Measurements from ENCODE around the gene TCEAL3.
"Not testable (repeated sequence)": the region's sequence is repeated elsewhere in the genome, so short reads cannot be mapped to it uniquely, and the experiment has no call there.

Gene TCEAL3, protein sequence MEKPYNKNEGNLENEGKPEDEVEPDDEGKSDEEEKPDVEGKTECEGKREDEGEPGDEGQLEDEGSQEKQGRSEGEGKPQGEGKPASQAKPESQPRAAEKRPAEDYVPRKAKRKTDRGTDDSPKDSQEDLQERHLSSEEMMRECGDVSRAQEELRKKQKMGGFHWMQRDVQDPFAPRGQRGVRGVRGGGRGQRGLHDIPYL

DNA sequence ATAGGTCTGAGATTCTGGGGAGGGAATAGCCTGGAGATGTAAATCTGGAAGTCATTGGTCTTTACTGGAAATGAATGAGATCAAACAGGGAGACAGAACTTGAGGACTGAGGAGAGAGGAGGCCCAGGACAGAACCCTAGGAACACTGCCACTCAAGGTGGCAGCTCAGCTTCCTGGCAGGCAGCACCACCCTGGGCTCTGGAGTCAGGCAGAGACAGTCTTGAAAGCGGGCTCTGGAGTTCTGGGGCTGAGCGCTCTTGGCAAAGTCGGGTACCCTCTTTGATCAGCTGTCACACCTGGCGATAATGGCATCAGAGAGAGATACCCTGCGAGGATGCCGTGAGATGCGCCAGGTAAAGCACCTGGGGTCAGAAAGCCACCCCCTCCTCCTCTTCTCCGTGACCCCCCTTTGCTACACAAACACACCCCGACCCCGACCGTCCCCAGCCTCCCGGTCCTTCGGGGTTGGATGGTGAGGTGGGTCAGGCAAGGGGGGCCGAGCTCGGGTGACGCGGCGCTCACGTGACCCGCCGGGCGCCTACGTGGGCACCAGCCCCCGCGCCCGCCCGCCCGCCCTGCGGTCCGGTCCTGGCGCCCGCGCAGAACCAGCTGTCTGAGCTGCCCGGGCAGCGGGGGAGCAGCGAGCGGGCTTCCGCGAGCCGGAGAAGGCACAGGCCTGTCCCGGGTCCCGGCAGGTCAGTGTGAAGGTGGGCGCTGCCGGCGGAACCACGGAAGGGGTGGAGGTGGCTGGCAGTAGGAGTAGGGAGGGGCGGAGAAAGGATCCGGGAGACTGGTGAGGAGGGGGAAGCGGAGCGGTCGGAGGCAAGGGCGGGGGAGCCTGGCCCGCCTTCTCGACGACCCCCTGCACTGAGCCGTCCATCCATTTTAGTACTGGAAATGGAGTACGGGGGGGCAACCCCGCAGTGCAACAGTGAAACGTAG, at the start of gene TCEAL3:
TCEAL3 (plus strand) TSS at position 600 of the 942 bp plus-strand sequence. CDS start 1,102 bp downstream, outside the sequence.
- Mint-ChIP-seq H3K27me3 (peaks cover 4% of the 10 kb centered on the region), H3K36me3 (ENCODE audit: low read depth) (peaks cover 9% of the 10 kb centered on the region), H3K9me3 (no peaks in the 10 kb centered on the region), H3K27ac (peak within 1 kb of the TSS; percentile 84), H3K4me1 (ENCODE audit: low read depth) (peaks cover 17% of the 10 kb centered on the region), H3K4me3 (peak within 1 kb of the TSS; percentile 83)
- intact Hi-C loops (cut with micrococcal nuclease): loop anchor here (5.0 kb wide), 1 partner anchor 80 kb away; the partner anchor contains the start of gene MORF4L2

DNA sequence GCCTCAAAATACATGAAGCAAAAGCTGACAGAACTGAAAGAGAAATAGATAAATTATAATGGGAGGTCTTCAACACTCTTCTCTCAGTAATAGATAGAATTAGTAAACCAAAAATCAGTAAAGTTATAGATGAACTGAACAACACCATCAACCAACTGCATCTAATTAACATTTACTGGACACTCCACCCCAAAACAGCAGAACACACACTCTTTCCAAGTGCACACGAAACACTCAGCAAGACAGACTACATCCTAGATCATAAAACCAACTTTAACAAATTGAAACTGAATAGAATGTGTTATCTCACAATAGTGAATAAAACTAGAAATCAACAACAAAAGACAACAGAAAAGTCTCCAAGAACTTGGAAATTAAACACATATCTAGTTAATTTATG, 47.5 kb upstream of the TCEAL3 start:
- no peak overlapping the region for H3K27ac Mint-ChIP-seq
- no peaks in the 10 kb centered on the region for H3K4me1 Mint-ChIP-seq (ENCODE audit: low read depth)
- H3K27me3 Mint-ChIP-seq: no peaks in the 10 kb centered on the region
- H3K36me3 Mint-ChIP-seq (ENCODE audit: low read depth): no peaks in the 10 kb centered on the region
- H3K4me3 Mint-ChIP-seq: no peak overlapping the region
- intact Hi-C loops (cut with micrococcal nuclease): no loop called here
- H3K9me3 Mint-ChIP-seq: no peaks in the 10 kb centered on the region

DNA sequence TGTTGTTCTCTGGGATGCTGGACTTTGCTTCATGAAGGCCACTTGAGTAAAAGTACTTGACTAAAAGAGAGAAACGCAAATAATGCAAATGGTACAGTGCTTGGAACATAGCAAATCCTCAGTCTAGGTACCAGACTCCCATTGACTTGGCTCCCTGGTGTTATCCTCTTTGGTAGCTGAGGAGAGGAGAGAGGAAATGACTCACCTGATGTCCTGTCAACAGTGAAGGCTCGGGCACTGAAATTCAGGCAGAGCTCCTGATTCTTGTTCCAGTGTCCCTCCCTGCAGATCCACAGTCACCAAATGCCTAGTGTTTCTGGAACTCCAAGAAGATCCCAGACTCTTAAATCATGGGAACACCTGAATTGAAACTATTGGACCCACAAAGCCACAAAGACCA, 45.0 kb upstream of the TCEAL3 start:
- no peak overlapping the region for H3K4me3 Mint-ChIP-seq
- intact Hi-C loops (cut with micrococcal nuclease): no loop called here
- H3K27ac Mint-ChIP-seq: no peak overlapping the region
- H3K36me3 Mint-ChIP-seq (ENCODE audit: low read depth): no peaks in the 10 kb centered on the region
- no peaks in the 10 kb centered on the region for H3K9me3 Mint-ChIP-seq
- H3K27me3 Mint-ChIP-seq: no peaks in the 10 kb centered on the region
- no peaks in the 10 kb centered on the region for H3K4me1 Mint-ChIP-seq (ENCODE audit: low read depth)

DNA sequence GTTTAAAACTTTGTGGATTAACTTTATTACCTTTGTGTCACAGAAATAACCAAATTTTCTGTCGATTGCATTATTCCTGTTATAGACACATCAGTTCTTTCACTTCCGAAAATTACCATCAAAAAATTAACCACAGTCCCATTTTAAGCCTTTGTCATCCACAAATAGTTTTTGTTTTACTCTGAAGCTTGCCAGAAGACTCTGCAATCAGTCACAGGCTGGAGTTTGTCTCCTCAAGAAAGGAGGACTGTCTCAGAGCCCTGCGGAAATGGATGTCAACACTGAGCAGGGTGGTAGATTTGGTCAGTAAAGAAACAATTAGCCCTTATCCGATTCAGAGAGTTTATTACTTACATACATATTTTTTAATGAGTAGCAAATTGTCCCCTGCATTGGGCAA, 42.6 kb upstream of the TCEAL3 start:
- H3K4me3 Mint-ChIP-seq: no peak overlapping the region
- intact Hi-C loops (cut with micrococcal nuclease): no loop called here
- H3K36me3 Mint-ChIP-seq (ENCODE audit: low read depth): no peaks in the 10 kb centered on the region
- no peak overlapping the region for H3K27ac Mint-ChIP-seq
- no peaks in the 10 kb centered on the region for H3K27me3 Mint-ChIP-seq
- no peaks in the 10 kb centered on the region for H3K9me3 Mint-ChIP-seq
- no peaks in the 10 kb centered on the region for H3K4me1 Mint-ChIP-seq (ENCODE audit: low read depth)

DNA sequence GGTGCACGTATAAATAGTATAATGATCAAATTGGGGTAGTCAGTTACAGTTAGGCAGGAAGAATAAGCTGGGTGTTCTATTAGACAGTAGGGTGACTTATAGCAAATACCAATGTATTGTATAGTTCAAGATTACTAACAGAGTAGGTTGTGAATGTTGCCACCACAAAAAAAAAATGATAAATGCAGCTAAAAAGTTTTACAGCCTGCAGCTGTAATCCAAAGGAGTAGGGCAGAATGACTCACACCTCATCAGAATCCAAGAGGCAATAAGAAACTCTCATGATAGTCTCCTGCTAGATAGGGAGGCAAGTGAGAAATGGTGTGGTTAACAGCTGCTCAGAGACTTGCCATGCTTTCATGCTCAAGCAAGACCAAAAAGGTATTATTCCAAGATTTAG, 42.0 kb upstream of the TCEAL3 start:
- Mint-ChIP-seq H3K4me3 (no peak overlapping the region), H3K27ac (no peak overlapping the region), H3K4me1 (ENCODE audit: low read depth) (no peaks in the 10 kb centered on the region), H3K27me3 (no peaks in the 10 kb centered on the region), H3K36me3 (ENCODE audit: low read depth) (no peaks in the 10 kb centered on the region), H3K9me3 (no peaks in the 10 kb centered on the region)
- intact Hi-C loops (cut with micrococcal nuclease): no loop called here

DNA sequence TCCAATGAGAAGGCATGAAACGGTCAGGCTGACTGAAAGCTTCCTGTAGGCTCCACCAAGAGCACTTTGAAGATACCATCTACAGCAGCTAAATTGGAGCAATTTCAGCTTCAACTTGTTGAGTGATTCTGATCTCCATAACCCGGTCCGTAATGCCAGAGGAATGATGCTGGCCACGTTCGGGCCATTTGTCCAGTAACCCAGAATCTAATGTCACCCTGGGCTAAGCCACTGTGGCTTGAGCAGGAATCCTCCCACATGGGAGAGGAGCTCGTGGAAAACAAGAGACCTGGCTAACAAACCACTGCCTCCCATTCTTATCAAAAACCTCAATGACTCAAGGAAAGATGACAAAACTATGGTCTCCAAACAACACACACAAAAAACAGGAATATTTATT, 36.6 kb upstream of the TCEAL3 start:
- intact Hi-C loops (cut with micrococcal nuclease): no loop called here
- Mint-ChIP-seq H3K27me3 (no peaks in the 10 kb centered on the region), H3K4me3 (no peak overlapping the region), H3K27ac (no peak overlapping the region), H3K9me3 (no peaks in the 10 kb centered on the region), H3K36me3 (ENCODE audit: low read depth) (no peaks in the 10 kb centered on the region), H3K4me1 (ENCODE audit: low read depth) (no peaks in the 10 kb centered on the region)

DNA sequence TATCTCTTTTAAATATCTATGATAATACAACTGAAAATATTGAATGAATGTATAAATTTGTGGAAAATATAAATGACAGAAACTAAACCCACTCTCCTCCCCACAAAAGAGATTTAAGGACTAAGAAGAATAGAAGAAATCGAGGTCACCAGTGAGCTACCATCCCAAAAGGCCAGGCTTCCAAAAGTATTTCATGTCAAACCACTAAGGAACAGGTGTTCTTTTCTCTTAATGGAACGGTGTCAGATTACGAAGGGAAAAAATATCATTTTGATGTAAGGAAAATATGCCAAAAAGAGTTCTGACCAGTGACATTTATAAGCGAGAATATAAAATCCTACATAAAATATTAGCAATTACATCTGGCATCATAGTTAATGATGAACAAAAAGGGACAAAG, 36.0 kb upstream of the TCEAL3 start:
- Mint-ChIP-seq H3K27ac (no peak overlapping the region), H3K4me3 (no peak overlapping the region), H3K36me3 (ENCODE audit: low read depth) (no peaks in the 10 kb centered on the region), H3K4me1 (ENCODE audit: low read depth) (no peaks in the 10 kb centered on the region), H3K9me3 (no peaks in the 10 kb centered on the region), H3K27me3 (no peaks in the 10 kb centered on the region)
- intact Hi-C loops (cut with micrococcal nuclease): no loop called here

DNA sequence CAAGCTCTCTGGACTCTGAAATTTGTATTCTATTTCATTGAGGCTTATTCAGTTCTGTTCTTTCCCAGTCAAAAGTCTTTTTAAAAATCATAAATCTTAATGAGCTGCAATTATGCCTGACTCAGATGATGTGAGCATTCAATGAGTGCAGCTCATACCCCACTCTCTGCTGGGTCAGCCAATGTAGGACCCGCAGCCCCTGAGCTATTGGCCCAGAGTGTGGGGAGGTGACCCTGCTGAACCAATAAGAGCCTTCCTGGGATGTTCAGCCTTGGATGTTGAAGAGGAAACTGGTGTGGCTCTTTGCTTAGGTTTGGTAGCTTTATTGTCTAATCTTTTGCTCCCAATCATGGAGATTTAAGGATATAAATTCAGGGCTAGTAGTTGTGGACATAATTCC, 34.6 kb upstream of the TCEAL3 start:
- intact Hi-C loops (cut with micrococcal nuclease): no loop called here
- no peaks in the 10 kb centered on the region for H3K4me1 Mint-ChIP-seq (ENCODE audit: low read depth)
- no peaks in the 10 kb centered on the region for H3K9me3 Mint-ChIP-seq
- no peak overlapping the region for H3K27ac Mint-ChIP-seq
- no peaks in the 10 kb centered on the region for H3K36me3 Mint-ChIP-seq (ENCODE audit: low read depth)
- H3K4me3 Mint-ChIP-seq: no peak overlapping the region
- H3K27me3 Mint-ChIP-seq: no peaks in the 10 kb centered on the region

DNA sequence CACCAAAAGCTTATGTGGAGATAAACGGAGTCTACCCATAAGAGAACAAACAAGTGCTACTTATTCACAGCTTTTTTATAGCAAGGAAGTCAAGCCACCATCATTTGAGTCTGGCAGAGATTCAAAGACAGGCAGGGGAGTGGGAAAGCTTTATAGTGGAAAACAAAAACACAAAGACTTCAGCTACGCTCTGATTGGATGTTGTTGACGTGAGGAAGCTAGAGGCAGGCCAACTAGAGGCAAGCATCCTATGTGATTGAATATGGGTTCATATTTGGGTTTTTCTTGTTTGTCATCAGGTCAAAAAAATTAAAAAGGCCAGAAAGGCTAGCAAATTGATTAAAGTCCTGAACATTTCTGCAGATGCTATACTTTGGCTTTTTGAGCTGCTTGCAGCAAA, 23.2 kb upstream of the TCEAL3 start:
- H3K4me1 Mint-ChIP-seq (ENCODE audit: low read depth): peaks cover 15% of the 10 kb centered on the region
- no peaks in the 10 kb centered on the region for H3K9me3 Mint-ChIP-seq
- H3K36me3 Mint-ChIP-seq (ENCODE audit: low read depth): peaks cover 14% of the 10 kb centered on the region
- intact Hi-C loops (cut with micrococcal nuclease): no loop called here
- H3K27me3 Mint-ChIP-seq: peaks cover 8% of the 10 kb centered on the region
- no peak overlapping the region for H3K4me3 Mint-ChIP-seq
- H3K27ac Mint-ChIP-seq: no peak overlapping the region

DNA sequence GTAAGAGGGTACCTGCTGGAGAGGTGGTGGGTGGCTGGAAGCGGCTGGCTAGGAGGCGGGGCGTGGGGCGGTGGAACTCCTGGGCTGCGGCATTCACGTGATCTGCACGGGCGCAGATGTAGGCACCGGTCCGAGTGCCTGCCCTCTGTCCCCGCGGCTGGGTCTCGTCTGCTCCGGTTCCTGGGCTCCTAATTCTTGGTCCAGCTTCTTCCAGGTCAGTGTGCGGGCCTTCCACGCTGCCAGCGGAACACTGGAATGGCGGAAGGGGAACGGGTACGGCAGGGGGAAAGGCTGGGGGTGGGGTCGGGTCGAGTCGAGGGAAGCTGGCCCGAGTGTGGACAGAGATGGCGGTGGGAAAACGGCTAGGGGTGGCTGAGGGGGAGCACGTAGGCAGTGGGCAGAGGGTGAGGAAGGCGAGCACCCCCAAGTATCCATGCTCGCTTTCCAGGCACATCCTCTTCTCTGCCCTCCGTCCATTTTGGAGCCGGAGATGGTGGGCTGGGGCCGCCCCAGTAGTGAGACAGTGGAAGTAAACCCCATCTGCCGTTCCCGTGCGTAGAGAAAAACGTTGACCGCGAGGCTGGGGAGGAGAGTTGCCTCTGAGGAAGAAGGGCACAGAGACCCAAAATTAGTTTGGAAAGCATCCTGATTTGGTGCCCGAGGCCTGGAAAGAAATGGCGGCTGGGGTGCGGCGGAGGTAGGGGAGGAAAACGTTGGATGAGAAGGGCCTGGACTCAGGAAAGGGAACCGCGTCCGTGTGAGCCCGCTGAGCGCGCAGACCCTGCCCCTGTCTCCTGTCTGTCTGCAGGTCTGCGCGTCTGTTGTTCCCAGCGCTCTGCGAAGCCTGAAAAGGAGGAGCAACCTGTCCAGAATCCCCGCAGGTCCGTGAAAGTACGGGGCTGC, 22.1 kb upstream of the TCEAL3 start, which contains the start of gene TCEAL4:
TCEAL4 (plus strand) TSS at position 105 of the 903 bp plus-strand sequence. CDS start 1,161 bp downstream, outside the sequence.
- peaks cover 14% of the 10 kb centered on the region for H3K36me3 Mint-ChIP-seq (ENCODE audit: low read depth)
- peaks cover 8% of the 10 kb centered on the region for H3K27me3 Mint-ChIP-seq
- intact Hi-C loops (cut with micrococcal nuclease): no loop called here
- no peaks in the 10 kb centered on the region for H3K9me3 Mint-ChIP-seq
- H3K4me3 Mint-ChIP-seq: peak within 1 kb of the TSS; percentile 85
- H3K27ac Mint-ChIP-seq: peak within 1 kb of the TSS; percentile 87
- H3K4me1 Mint-ChIP-seq (ENCODE audit: low read depth): peaks cover 15% of the 10 kb centered on the region

DNA sequence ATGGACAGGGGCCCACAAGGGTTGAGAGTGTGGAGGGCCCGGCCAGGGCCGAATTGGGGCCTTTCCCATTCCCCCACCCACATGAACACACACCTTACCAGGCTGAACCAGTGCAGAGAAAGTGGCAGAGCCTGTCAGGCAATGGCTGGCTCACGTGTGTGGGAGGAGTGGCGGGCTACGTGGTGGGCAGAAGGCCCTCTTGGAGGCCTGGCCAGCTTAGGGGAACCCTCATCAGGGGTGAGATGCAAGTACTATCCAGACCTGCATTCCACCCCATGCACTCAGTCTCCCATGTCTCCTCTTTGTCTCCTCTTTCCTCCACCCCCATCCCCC, 21.5 kb upstream of the TCEAL3 start:
- H3K36me3 Mint-ChIP-seq (ENCODE audit: low read depth): peaks cover 14% of the 10 kb centered on the region
- intact Hi-C loops (cut with micrococcal nuclease): no loop called here
- peaks cover 8% of the 10 kb centered on the region for H3K27me3 Mint-ChIP-seq
- no peaks in the 10 kb centered on the region for H3K9me3 Mint-ChIP-seq
- H3K27ac Mint-ChIP-seq: peak overlapping the region; percentile 87
- peak overlapping the region; percentile 85 for H3K4me3 Mint-ChIP-seq
- peaks cover 15% of the 10 kb centered on the region for H3K4me1 Mint-ChIP-seq (ENCODE audit: low read depth)

DNA sequence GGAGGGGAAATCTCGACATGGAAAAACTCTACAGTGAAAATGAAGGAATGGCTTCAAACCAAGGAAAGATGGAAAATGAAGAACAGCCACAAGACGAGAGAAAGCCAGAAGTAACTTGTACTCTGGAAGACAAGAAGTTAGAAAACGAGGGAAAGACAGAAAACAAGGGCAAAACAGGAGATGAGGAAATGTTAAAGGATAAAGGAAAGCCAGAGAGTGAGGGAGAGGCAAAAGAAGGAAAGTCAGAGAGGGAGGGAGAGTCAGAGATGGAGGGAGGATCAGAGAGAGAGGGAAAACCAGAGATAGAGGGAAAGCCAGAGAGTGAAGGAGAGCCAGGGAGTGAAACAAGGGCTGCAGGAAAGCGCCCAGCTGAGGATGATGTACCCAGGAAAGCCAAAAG, 21.1 kb upstream of the TCEAL3 start:
- peak overlapping the region; percentile 85 for H3K4me3 Mint-ChIP-seq
- H3K27ac Mint-ChIP-seq: peak overlapping the region; percentile 87
- H3K36me3 Mint-ChIP-seq (ENCODE audit: low read depth): peaks cover 14% of the 10 kb centered on the region
- peaks cover 15% of the 10 kb centered on the region for H3K4me1 Mint-ChIP-seq (ENCODE audit: low read depth)
- H3K27me3 Mint-ChIP-seq: peaks cover 8% of the 10 kb centered on the region
- intact Hi-C loops (cut with micrococcal nuclease): no loop called here
- no peaks in the 10 kb centered on the region for H3K9me3 Mint-ChIP-seq

DNA sequence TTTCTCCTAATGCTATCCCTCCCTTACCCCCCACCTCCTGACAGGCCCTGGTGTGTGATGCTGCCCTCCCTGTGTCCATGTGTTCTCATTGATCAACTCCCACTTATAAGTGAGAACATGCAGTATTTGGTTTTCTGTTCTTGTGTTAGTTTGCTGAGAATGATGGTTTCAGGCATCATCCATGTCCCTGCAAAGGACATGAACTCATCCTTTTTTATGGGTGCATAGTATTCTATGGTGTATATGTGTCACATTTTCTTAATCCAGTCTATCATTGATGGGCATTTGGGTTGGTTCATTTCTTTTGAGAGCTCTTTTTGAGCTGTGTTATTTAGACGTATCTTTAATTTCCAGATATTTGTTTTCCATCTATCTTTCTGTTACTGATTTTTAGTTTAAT, 15.5 kb upstream of the TCEAL3 start:
- H3K4me3 Mint-ChIP-seq; H3K9me3 Mint-ChIP-seq; H3K27ac Mint-ChIP-seq; H3K27me3 Mint-ChIP-seq; H3K4me1 Mint-ChIP-seq (ENCODE audit: low read depth); intact Hi-C loops (cut with micrococcal nuclease): not testable (repeated sequence)
- H3K36me3 Mint-ChIP-seq (ENCODE audit: low read depth): peaks cover 15% of the 10 kb centered on the region

DNA sequence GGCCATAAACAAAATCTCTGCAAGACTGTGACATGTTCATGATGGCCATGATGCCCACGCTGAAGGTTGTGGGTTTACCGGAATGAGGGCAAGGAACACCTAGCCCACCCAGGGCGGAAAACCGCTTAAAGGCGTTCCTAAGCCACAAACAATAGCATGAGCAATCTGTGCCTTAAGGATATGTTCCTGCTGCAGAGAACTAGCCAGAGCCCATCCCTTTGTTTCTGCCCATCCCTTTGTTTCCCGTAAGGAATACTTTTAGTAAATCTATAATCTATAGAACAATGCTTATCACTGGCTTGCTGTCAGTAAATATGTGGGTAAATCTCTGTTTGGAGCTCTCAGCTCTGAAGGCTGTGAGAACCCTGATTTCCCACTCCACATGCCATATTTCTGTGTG, 12.6 kb upstream of the TCEAL3 start:
- H3K27me3 Mint-ChIP-seq, H3K27ac Mint-ChIP-seq, H3K9me3 Mint-ChIP-seq: not testable (repeated sequence)

More for the DNA sequence above, 12.6 kb upstream of the TCEAL3 start:
- intact Hi-C loops (cut with micrococcal nuclease); H3K4me3 Mint-ChIP-seq; H3K4me1 Mint-ChIP-seq (ENCODE audit: low read depth): not testable (repeated sequence)
- H3K36me3 Mint-ChIP-seq (ENCODE audit: low read depth): peaks cover 15% of the 10 kb centered on the region
